ENCODE results near the gene KCNN1.

DNA sequence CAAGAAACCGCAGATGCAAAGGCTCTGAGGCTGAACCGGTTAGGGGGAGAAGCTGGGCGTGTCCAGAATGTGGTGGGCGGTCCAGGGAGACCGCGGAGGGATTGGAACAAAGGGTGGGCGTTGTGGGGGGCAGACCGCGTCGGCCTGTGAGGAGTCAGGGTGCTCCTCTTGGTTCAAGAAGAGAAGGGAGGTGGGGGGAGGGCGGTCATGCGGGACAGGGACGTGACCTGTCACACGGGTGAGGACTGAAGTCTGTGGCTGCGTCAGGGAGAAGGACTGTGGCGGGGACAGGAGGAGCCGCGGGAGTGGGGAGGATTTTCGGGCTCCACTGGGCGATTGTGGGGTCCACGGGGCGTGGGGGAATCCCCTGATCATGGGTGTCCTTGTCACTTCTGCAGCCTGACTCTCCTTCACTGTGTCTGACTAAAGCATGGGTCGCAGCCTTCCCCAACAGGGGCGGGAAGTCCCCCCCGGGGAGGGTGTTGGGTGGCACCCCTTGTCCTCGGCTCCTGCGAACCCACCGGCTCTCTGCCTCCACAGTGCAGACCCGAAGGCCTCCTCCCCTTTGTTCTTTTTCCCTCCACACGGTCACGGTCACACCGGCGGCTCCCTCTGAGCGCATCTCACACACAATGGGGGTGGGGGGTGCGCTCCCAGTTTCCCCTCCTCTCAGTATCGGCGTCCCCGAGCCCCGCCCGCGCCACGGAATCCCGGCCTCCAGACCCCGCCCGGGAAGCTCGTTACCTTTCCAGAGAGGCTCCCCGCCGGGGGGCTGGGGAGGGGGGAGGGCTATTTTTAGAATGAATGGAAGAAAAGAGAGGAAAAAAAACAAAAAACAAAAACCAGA lies 16.4 kb upstream of the KCNN1 start:
- TF ChIP-seq, protein P1, sequence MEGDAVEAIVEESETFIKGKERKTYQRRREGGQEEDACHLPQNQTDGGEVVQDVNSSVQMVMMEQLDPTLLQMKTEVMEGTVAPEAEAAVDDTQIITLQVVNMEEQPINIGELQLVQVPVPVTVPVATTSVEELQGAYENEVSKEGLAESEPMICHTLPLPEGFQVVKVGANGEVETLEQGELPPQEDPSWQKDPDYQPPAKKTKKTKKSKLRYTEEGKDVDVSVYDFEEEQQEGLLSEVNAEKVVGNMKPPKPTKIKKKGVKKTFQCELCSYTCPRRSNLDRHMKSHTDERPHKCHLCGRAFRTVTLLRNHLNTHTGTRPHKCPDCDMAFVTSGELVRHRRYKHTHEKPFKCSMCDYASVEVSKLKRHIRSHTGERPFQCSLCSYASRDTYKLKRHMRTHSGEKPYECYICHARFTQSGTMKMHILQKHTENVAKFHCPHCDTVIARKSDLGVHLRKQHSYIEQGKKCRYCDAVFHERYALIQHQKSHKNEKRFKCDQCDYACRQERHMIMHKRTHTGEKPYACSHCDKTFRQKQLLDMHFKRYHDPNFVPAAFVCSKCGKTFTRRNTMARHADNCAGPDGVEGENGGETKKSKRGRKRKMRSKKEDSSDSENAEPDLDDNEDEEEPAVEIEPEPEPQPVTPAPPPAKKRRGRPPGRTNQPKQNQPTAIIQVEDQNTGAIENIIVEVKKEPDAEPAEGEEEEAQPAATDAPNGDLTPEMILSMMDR (IDR thresholded peaks at IDR 0.05): no peak
- no peak for TF ChIP-seq ZFX (IDR thresholded peaks at IDR 0.05; ENCODE audit: borderline replicate concordance)
